ENCODE measurements around the gene MAP3K5. TPM values are rescaled to one million over a fixed set of nuclear protein-coding genes. Genes with fewer than 3 reads are reported as not detected.
A peak's percentile ranks its signal among the peaks of the same experiment; 100 is the strongest.

Gene MAP3K5
- total RNA-seq, 1 donor from 2014 or later: 1.6 TPM

GRCh38 chr6:136616527-136616926, 175.8 kb downstream of the MAP3K5 start:
- TF ChIP-seq CTCF (IDR thresholded peaks at IDR 0.05): no peak
- Mint-ChIP-seq H3K27me3 (ENCODE audit: unreplicated experiment) (no peaks in the 10 kb centered on the region), H3K36me3 (ENCODE audit: unreplicated experiment) (no peaks in the 10 kb centered on the region), H3K9me3 (ENCODE audit: unreplicated experiment) (no peaks in the 10 kb centered on the region), H3K4me1 (ENCODE audit: unreplicated experiment) (peaks cover 26% of the 10 kb centered on the region), H3K4me3 (ENCODE audit: unreplicated experiment) (no peak overlapping the region), H3K27ac (ENCODE audit: unreplicated experiment) (no peak overlapping the region)
- DNase-seq (ENCODE audit: extremely low spot score, unreplicated experiment): no peak

- H3K36me3 Mint-ChIP-seq (ENCODE audit: unreplicated experiment): no peaks in the 10 kb centered on the region
- H3K27me3 Mint-ChIP-seq (ENCODE audit: unreplicated experiment): no peaks in the 10 kb centered on the region
- no peaks in the 10 kb centered on the region for H3K9me3 Mint-ChIP-seq (ENCODE audit: unreplicated experiment)
- no peak for DNase-seq (ENCODE audit: extremely low spot score, unreplicated experiment)
- H3K4me1 Mint-ChIP-seq (ENCODE audit: unreplicated experiment): peaks cover 37% of the 10 kb centered on the region
- no peak for TF ChIP-seq CTCF (IDR thresholded peaks at IDR 0.05)
- no peak overlapping the region for H3K27ac Mint-ChIP-seq (ENCODE audit: unreplicated experiment)
- H3K4me3 Mint-ChIP-seq (ENCODE audit: unreplicated experiment): no peak overlapping the region
Measured at GRCh38 chr6:136614994-136615393, 177.3 kb downstream of the MAP3K5 start.

GRCh38 chr6:136614350-136614749, 177.9 kb downstream of the MAP3K5 start:
- DNase-seq (ENCODE audit: extremely low spot score, unreplicated experiment): no peak
- Mint-ChIP-seq H3K9me3 (ENCODE audit: unreplicated experiment) (no peaks in the 10 kb centered on the region), H3K4me1 (ENCODE audit: unreplicated experiment) (peaks cover 44% of the 10 kb centered on the region), H3K27me3 (ENCODE audit: unreplicated experiment) (no peaks in the 10 kb centered on the region), H3K4me3 (ENCODE audit: unreplicated experiment) (no peak overlapping the region), H3K27ac (ENCODE audit: unreplicated experiment) (no peak overlapping the region), H3K36me3 (ENCODE audit: unreplicated experiment) (no peaks in the 10 kb centered on the region)
- no peak for TF ChIP-seq CTCF (IDR thresholded peaks at IDR 0.05)

GRCh38 chr6:136613477-136613876, 178.8 kb downstream of the MAP3K5 start:
- TF ChIP-seq CTCF (IDR thresholded peaks at IDR 0.05): no peak
- Mint-ChIP-seq H3K9me3 (ENCODE audit: unreplicated experiment) (no peaks in the 10 kb centered on the region), H3K4me3 (ENCODE audit: unreplicated experiment) (no peak overlapping the region), H3K27ac (ENCODE audit: unreplicated experiment) (peak overlapping the region; percentile 78), H3K36me3 (ENCODE audit: unreplicated experiment) (no peaks in the 10 kb centered on the region), H3K4me1 (ENCODE audit: unreplicated experiment) (peaks cover 52% of the 10 kb centered on the region), H3K27me3 (ENCODE audit: unreplicated experiment) (no peaks in the 10 kb centered on the region)
- no peak for DNase-seq (ENCODE audit: extremely low spot score, unreplicated experiment)

GRCh38 chr6:136612666-136613389, 179.4 kb downstream of the MAP3K5 start:
- TF ChIP-seq CTCF (IDR thresholded peaks at IDR 0.05): no peak
- Mint-ChIP-seq H3K27ac (ENCODE audit: unreplicated experiment) (peak overlapping the region; percentile 3), H3K4me3 (ENCODE audit: unreplicated experiment) (no peak overlapping the region), H3K9me3 (ENCODE audit: unreplicated experiment) (no peaks in the 10 kb centered on the region), H3K4me1 (ENCODE audit: unreplicated experiment) (peaks cover 58% of the 10 kb centered on the region), H3K27me3 (ENCODE audit: unreplicated experiment) (no peaks in the 10 kb centered on the region), H3K36me3 (ENCODE audit: unreplicated experiment) (no peaks in the 10 kb centered on the region)
- no peak for DNase-seq (ENCODE audit: extremely low spot score, unreplicated experiment)

Measured in osteocyte (in vitro differentiated cells).